Embryonic facial prominence (tissue), 1 donor: Measurements from ENCODE around the gene EFEMP1.
"Not testable (repeated sequence)": the region's sequence is repeated elsewhere in the genome, so short reads cannot be mapped to it uniquely, and the experiment has no call there.

Source experiments
- DNase-seq: peaks from one replicate; pipeline ENCODE4 v3.0.0-alpha.2; 2016; ENCODE audit errors: extremely low spot score

Gene EFEMP1

GRCh38 chr2:55865096-55865835 is 58.3 kb downstream of the EFEMP1 start:
- DNase-seq, result no peak

GRCh38 chr2:55864351-55865084 is 59.1 kb downstream of the EFEMP1 start:
- no peak for DNase-seq

GRCh38 chr2:55862673-55863390 is 60.8 kb downstream of the EFEMP1 start:
- no peak for DNase-seq

GRCh38 chr2:55862246-55862645 is 61.3 kb downstream of the EFEMP1 start:
- DNase-seq, result no peak

- no peak for DNase-seq
Observed at GRCh38 chr2:55861733-55862132, 61.8 kb downstream of the EFEMP1 start.

- peak; percentile 38 for DNase-seq
Observed at GRCh38 chr2:55860832-55861231, 62.8 kb downstream of the EFEMP1 start.

GRCh38 chr2:55859875-55860274 is 63.7 kb downstream of the EFEMP1 start:
- DNase-seq, result no peak

GRCh38 chr2:55857766-55858165 is 65.8 kb downstream of the EFEMP1 start:
- DNase-seq, result no peak

- DNase-seq, result no peak
Observed at GRCh38 chr2:55856936-55857335, 66.6 kb downstream of the EFEMP1 start.

- no peak for DNase-seq
Observed at GRCh38 chr2:55848096-55848495, 75.5 kb downstream of the EFEMP1 start.

- no peak for DNase-seq
Observed at GRCh38 chr2:55846426-55846825, 77.2 kb downstream of the EFEMP1 start.

GRCh38 chr2:55844986-55845385 is 78.6 kb downstream of the EFEMP1 start:
- no peak for DNase-seq

GRCh38 chr2:55843994-55844345 is 79.6 kb downstream of the EFEMP1 start:
- DNase-seq, result no peak

- DNase-seq, result no peak
Observed at GRCh38 chr2:55843096-55843993, 80.2 kb downstream of the EFEMP1 start.

- DNase-seq, result no peak
Observed at GRCh38 chr2:55842046-55842445, 81.5 kb downstream of the EFEMP1 start.

- no peak for DNase-seq
Observed at GRCh38 chr2:55840460-55840859, 83.1 kb downstream of the EFEMP1 start.

GRCh38 chr2:55839182-55839819 is 84.3 kb downstream of the EFEMP1 start:
- no peak for DNase-seq

- no peak for DNase-seq
Observed at GRCh38 chr2:55838653-55839052, 84.9 kb downstream of the EFEMP1 start.

GRCh38 chr2:55838117-55838516 is 85.5 kb downstream of the EFEMP1 start:
- not testable (repeated sequence) for DNase-seq

GRCh38 chr2:55837073-55837472 is 86.5 kb downstream of the EFEMP1 start:
- no peak for DNase-seq
